ENCODE data around the gene IL1B. TPM values are rescaled to one million over a fixed set of nuclear protein-coding genes. Genes with fewer than 3 reads are reported as not detected.

The IL1B gene
- total RNA-seq, 1 donor from 2014 or later = not detected

- no peaks in the 10 kb centered on the region for H3K27me3 Mint-ChIP-seq (ENCODE audit: unreplicated experiment)
- H3K4me1 Mint-ChIP-seq (ENCODE audit: unreplicated experiment) = peaks cover 6% of the 10 kb centered on the region
- no peak overlapping the region for H3K27ac Mint-ChIP-seq (ENCODE audit: unreplicated experiment)
- peaks cover 8% of the 10 kb centered on the region for H3K9me3 Mint-ChIP-seq (ENCODE audit: unreplicated experiment)
- no peaks in the 10 kb centered on the region for H3K36me3 Mint-ChIP-seq (ENCODE audit: unreplicated experiment)
- no peak for TF ChIP-seq CTCF (IDR thresholded peaks at IDR 0.05)
- DNase-seq (ENCODE audit: extremely low spot score, unreplicated experiment) = no peak
- no peak overlapping the region for H3K4me3 Mint-ChIP-seq (ENCODE audit: unreplicated experiment)
Measured at GRCh38 chr2:112796486-112796885, 40.1 kb downstream of the IL1B start.

- Mint-ChIP-seq H3K4me3 (ENCODE audit: unreplicated experiment) (no peak overlapping the region), H3K36me3 (ENCODE audit: unreplicated experiment) (no peaks in the 10 kb centered on the region), H3K27me3 (ENCODE audit: unreplicated experiment) (no peaks in the 10 kb centered on the region), H3K4me1 (ENCODE audit: unreplicated experiment) (peaks cover 6% of the 10 kb centered on the region), H3K27ac (ENCODE audit: unreplicated experiment) (no peak overlapping the region), H3K9me3 (ENCODE audit: unreplicated experiment) (peaks cover 8% of the 10 kb centered on the region)
- no peak for DNase-seq (ENCODE audit: extremely low spot score, unreplicated experiment)
- TF ChIP-seq CTCF (IDR thresholded peaks at IDR 0.05) = no peak
Measured at GRCh38 chr2:112795774-112796173, 40.8 kb downstream of the IL1B start.

GRCh38 chr2:112794841-112795240 is 41.7 kb downstream of the IL1B start:
- no peak for DNase-seq (ENCODE audit: extremely low spot score, unreplicated experiment)
- no peak overlapping the region for H3K4me3 Mint-ChIP-seq (ENCODE audit: unreplicated experiment)
- peaks cover 4% of the 10 kb centered on the region for H3K9me3 Mint-ChIP-seq (ENCODE audit: unreplicated experiment)
- H3K36me3 Mint-ChIP-seq (ENCODE audit: unreplicated experiment) = no peaks in the 10 kb centered on the region
- no peak overlapping the region for H3K27ac Mint-ChIP-seq (ENCODE audit: unreplicated experiment)
- peaks cover 4% of the 10 kb centered on the region for H3K4me1 Mint-ChIP-seq (ENCODE audit: unreplicated experiment)
- no peaks in the 10 kb centered on the region for H3K27me3 Mint-ChIP-seq (ENCODE audit: unreplicated experiment)
- TF ChIP-seq CTCF (IDR thresholded peaks at IDR 0.05) = no peak

- no peak for DNase-seq (ENCODE audit: extremely low spot score, unreplicated experiment)
- Mint-ChIP-seq H3K9me3 (ENCODE audit: unreplicated experiment) (peaks cover under 1% of the 10 kb centered on the region), H3K27me3 (ENCODE audit: unreplicated experiment) (no peaks in the 10 kb centered on the region), H3K27ac (ENCODE audit: unreplicated experiment) (no peak overlapping the region), H3K36me3 (ENCODE audit: unreplicated experiment) (no peaks in the 10 kb centered on the region), H3K4me3 (ENCODE audit: unreplicated experiment) (no peak overlapping the region), H3K4me1 (ENCODE audit: unreplicated experiment) (peaks cover 4% of the 10 kb centered on the region)
- no peak for TF ChIP-seq CTCF (IDR thresholded peaks at IDR 0.05)
Measured at GRCh38 chr2:112794131-112794733, 42.3 kb downstream of the IL1B start.

GRCh38 chr2:112793449-112793978 is 43.1 kb downstream of the IL1B start:
- Mint-ChIP-seq H3K27ac (ENCODE audit: unreplicated experiment) (no peak overlapping the region), H3K9me3 (ENCODE audit: unreplicated experiment) (no peaks in the 10 kb centered on the region), H3K36me3 (ENCODE audit: unreplicated experiment) (no peaks in the 10 kb centered on the region), H3K4me3 (ENCODE audit: unreplicated experiment) (no peak overlapping the region), H3K27me3 (ENCODE audit: unreplicated experiment) (no peaks in the 10 kb centered on the region), H3K4me1 (ENCODE audit: unreplicated experiment) (peaks cover 4% of the 10 kb centered on the region)
- DNase-seq (ENCODE audit: extremely low spot score, unreplicated experiment) = no peak
- no peak for TF ChIP-seq CTCF (IDR thresholded peaks at IDR 0.05)

All from osteocyte (in vitro differentiated cells).